H54 (cell line): ENCODE measurements around the gene EVI5.

Source experiments
- DNase-seq: peaks from one replicate; pipeline ENCODE4 v3.0.0; 2011; ENCODE audit warnings: low spot score, mixed read lengths; ENCODE audit not compliant: insufficient read length
- FAIRE-seq: peaks from 3 replicates; lab custom pipeline; 2011; peaks lifted over from hg19 to GRCh38; lab: Jason Lieb, UNC
- POLR2A ChIP-seq: IDR thresholded peaks from 2 replicates; pipeline ENCODE4 v1.6.1; 2011; ENCODE audit warnings: low read depth, mild to moderate bottlenecking, low read length

EVI5 gene

DNA sequence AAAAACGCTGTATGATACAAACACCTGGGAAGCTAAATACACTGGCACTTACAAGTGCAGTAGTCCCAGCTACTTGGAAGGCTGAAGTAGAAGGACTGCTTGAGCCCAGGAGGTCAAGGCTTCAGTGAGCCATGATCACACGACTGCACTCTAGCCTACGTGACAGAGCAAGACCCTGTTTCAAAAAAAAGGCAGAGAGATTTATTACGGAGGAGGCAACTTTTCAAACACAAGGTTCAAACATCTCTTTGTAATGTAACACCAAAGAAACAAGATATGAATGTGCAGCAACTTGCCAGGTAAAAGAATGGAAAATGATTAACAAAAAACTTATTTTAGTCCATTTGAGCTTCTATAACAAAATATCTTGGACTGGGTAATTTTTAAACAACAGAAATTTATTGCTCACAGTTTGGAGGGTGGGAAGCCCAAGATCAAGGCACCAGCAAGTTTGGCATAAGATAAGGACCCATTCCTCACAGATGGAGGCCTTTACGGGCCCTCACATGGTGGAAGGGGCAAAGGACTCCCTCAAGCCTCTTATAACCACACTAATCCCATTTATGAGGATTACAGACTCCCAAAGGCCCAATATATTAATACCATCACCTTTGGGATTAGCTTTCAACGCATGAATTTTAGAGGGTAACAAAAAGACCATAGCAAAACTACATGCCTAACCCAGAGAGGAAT is 73.3 kb downstream of the EVI5 start:
- TF ChIP-seq POLR2A = no peak
- FAIRE-seq (no peak), DNase-seq (no peak)

GRCh38 chr1:92709738-92710137 is 75.2 kb downstream of the EVI5 start:
- DNase-seq (no peak), FAIRE-seq (no peak)
- TF ChIP-seq POLR2A = no peak

DNA sequence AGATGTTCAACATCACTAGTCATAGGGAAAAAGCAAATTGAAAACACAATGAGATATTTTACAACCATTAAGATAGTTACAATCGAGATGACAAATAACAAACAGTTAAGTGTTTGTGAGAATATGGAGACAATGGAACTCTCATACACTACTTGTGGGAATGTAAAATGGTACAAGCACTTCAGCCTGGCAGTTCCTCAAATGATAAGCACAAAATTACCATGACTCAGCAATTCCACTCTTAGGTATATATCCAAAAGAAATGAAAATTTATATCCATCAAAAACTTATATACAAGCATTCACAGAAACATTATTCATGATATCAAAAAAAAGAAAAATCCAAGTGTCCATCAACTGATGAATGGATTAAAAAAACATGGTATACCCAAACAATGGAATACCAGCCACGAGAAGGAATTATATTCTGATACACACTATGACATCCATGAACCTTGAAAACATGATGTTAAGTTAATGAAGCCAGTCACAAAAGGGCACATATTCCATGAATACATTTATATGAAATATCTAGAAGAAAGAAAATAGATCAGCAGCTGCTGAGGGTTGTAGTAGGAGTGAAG is 76.4 kb downstream of the EVI5 start:
- TF ChIP-seq POLR2A = no peak
- DNase-seq (no peak), FAIRE-seq (no peak)

DNA sequence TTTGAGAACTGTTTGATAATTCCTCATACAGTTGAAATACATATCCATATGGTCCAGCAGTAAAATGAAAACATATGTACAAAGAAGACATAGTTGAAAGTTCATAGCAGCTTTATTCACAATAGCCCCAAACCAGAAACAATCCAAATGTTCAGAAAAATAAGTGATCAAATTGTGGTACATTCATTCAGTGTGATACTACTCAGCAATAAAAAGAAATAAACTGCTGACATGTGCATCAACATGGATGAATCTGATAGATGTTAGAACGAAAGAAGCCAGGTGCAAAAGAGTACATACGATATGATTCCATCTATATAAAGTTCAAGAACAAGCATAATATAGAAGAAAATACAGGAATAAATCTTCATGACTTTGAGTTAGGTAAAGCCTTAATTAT is 77.2 kb downstream of the EVI5 start:
- FAIRE-seq (no peak), DNase-seq (no peak)
- no peak for TF ChIP-seq POLR2A

- DNase-seq (no peak), FAIRE-seq (no peak)
- TF ChIP-seq POLR2A = no peak
Measured at GRCh38 chr1:92707292-92707691, 77.6 kb downstream of the EVI5 start.

- FAIRE-seq (no peak), DNase-seq (no peak)
- TF ChIP-seq POLR2A = no peak
Measured at GRCh38 chr1:92705446-92705845, 79.5 kb downstream of the EVI5 start.

DNA sequence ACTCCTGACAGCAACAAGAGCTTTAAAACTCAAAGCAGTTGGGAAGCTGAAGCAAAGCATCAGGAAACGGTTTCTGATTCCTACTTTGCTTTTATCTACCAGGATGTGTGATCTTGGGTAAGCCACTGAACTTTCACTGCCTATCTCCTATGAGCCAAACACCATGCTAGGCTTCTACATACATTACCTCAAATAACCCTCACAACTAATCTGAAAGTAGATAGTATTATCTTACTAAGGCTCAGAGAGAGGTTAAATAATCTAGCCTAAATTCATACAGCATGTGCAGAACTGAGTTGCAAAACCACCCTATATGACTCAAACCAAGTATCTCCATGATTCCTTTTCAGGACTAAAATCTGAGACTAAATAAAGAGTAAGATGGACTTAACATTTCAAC is 83.8 kb downstream of the EVI5 start:
- TF ChIP-seq POLR2A = no peak
- FAIRE-seq (no peak), DNase-seq (no peak)

- no peak for DNase-seq
- TF ChIP-seq POLR2A = no peak
- no peak for FAIRE-seq
Measured at GRCh38 chr1:92698932-92699331, 86.0 kb downstream of the EVI5 start.

- DNase-seq (no peak), FAIRE-seq (no peak)
- no peak for TF ChIP-seq POLR2A
Measured at GRCh38 chr1:92695104-92695503, 89.8 kb downstream of the EVI5 start.

GRCh38 chr1:92691925-92692324 is 93.0 kb downstream of the EVI5 start:
- FAIRE-seq (no peak), DNase-seq (no peak)
- no peak for TF ChIP-seq POLR2A

DNA sequence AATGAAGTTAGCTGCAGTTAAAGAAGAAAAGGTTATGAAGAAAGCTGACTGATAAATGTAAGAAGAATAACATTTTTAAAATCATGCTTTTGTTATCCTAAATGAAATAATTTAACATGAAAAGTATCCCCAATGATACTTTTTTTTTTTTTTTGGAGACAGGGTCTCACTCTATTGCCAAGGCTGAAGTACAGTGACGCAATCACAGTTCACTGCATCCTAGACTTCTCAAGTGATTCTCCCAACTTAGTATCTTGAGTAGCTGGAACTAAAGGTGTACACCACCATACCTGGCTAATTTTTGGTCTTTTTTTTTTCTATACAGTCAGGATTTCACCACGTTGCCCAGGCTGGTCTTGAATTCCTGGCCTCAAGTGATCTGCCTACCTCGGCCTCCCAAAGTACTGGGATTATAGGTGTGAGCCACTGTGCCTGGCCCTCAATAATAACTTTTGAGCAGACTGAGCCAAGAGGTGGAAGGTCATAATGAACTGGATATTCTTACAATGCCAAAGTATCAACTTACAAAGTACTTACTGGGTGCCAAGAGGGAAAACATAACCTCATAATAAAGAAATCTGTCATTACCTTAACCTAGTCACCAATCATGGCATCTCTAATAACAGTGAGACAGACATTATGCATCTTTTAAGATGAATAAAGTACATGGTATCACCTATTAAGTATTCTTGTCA is 94.5 kb downstream of the EVI5 start:
- no peak for DNase-seq
- no peak for TF ChIP-seq POLR2A
- FAIRE-seq = no peak

GRCh38 chr1:92679980-92680379 is 104.9 kb downstream of the EVI5 start:
- FAIRE-seq (no peak), DNase-seq (no peak)

DNA sequence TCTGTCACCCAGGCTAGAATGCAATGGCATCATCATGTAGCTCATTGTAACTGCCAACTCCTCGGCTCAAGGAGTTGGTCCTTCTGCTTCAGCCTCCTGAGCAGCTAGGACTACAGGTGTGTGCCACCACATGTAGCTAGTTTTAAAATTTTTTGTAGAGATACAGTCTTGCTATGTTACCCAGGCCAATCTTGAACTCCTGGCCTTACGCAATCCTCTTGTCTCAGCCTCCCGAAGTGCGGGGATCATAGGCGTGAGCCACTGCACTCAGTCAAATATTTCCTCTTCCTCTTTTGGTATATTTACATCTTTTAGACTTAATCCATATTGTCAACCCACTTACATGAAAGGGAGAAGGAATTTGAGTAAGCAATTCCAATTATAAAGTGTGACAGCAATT is 121.1 kb downstream of the EVI5 start:
- no peak for FAIRE-seq
- TF ChIP-seq POLR2A = no peak
- no peak for DNase-seq

More at GRCh38 chr1:92679980-92680379, 104.9 kb downstream of the EVI5 start:
- TF ChIP-seq POLR2A = no peak

- no peak for TF ChIP-seq POLR2A
- DNase-seq (no peak), FAIRE-seq (no peak)
Measured at GRCh38 chr1:92662048-92662447, 122.9 kb downstream of the EVI5 start.

DNA sequence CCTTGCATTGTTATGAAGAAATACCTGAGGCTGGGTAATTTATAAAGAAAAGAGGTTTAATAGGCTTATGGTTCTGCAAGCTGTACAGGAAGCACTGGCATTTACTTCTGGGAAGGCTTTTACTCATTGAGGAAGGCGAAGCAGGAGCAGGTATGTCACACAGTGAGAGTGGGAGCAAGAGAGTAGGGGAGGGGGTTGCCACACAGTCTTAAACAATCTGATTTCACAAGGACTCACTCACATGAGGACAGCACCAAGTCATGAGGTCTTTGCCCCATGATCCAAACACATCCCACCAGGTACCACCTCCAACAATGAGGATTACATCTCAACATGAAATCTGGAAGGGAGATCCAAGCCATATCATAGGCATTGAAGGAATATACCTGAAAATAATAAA is 127.2 kb downstream of the EVI5 start:
- FAIRE-seq (no peak), DNase-seq (no peak)

More for the DNA sequence above, 127.2 kb downstream of the EVI5 start:
- no peak for TF ChIP-seq POLR2A
